HG02588 (cell line): ENCODE measurements around the gene ZNF446.
"Not testable (repeated sequence)": the region's sequence is repeated elsewhere in the genome, so short reads cannot be mapped to it uniquely, and the experiment has no call there.

Experiments
- ATAC-seq: cut with Tn5 transposase; IDR thresholded peaks from one replicate; pipeline ENCODE4 v1.9.1; 2021; ENCODE audit warnings: mild to moderate bottlenecking, moderate library complexity; ENCODE audit not compliant: unreplicated experiment

The ZNF446 gene

GRCh38 chr19:58475714-58476497 is at the start of gene ZNF446:
Gene ZNF446 (plus strand): TSS chr19:58476352. CDS start chr19:58477219, 867 bp downstream.
- ATAC-seq, result peak; percentile 79

- ATAC-seq, result no peak
Observed at GRCh38 chr19:58428617-58429016, 47.5 kb upstream of the ZNF446 start.

- no peak for ATAC-seq
Observed at GRCh38 chr19:58429745-58430144, 46.4 kb upstream of the ZNF446 start.

GRCh38 chr19:58434217-58434616 is 41.9 kb upstream of the ZNF446 start:
- ATAC-seq, result no peak

GRCh38 chr19:58439576-58440554 is 36.3 kb upstream of the ZNF446 start, which contains the start of gene ZNF132:
Gene ZNF132 (minus strand): TSS chr19:58440153. CDS start chr19:58439821, 332 bp downstream.
- peak; percentile 95 for ATAC-seq

- no peak for ATAC-seq
Observed at GRCh38 chr19:58440556-58440955, 35.6 kb upstream of the ZNF446 start.

GRCh38 chr19:58442986-58443385 is 33.2 kb upstream of the ZNF446 start:
- ATAC-seq, result not testable (repeated sequence)

GRCh38 chr19:58448860-58449259 is 27.3 kb upstream of the ZNF446 start:
- ATAC-seq, result not testable (repeated sequence)

GRCh38 chr19:58449980-58450379 is 26.2 kb upstream of the ZNF446 start:
- ATAC-seq, result not testable (repeated sequence)

GRCh38 chr19:58450856-58451357 is 25.2 kb upstream of the ZNF446 start:
- ATAC-seq, result no peak

- ATAC-seq, result peak; percentile 96
Observed at GRCh38 chr19:58451358-58452101, 24.6 kb upstream of the ZNF446 start, which contains the start of gene ZNF324B. Gene ZNF324B (plus strand): TSS chr19:58451622. CDS start chr19:58453702, 2,080 bp downstream.

GRCh38 chr19:58453743-58454142 is 22.4 kb upstream of the ZNF446 start:
- no peak for ATAC-seq

GRCh38 chr19:58455306-58455705 is 20.8 kb upstream of the ZNF446 start:
- no peak for ATAC-seq

GRCh38 chr19:58456111-58456510 is 20.0 kb upstream of the ZNF446 start:
- ATAC-seq, result no peak

GRCh38 chr19:58460039-58460438 is 16.1 kb upstream of the ZNF446 start:
- ATAC-seq, result no peak

- ATAC-seq, result no peak
Observed at GRCh38 chr19:58466089-58466759, 9.9 kb upstream of the ZNF446 start.

- peak; percentile 89 for ATAC-seq
Observed at GRCh38 chr19:58466760-58467589, 9.2 kb upstream of the ZNF446 start, which contains the start of gene ZNF324. Gene ZNF324 (plus strand): TSS chr19:58467080. CDS start chr19:58469186, 2,106 bp downstream.

- ATAC-seq, result no peak
Observed at GRCh38 chr19:58468216-58468839, 7.8 kb upstream of the ZNF446 start.
